CD1c-positive myeloid dendritic cell (primary cell): ENCODE data around the gene ACHE.
A peak's percentile ranks its signal among the peaks of the same experiment; 100 is the strongest.
"Not testable (repeated sequence)": the region's sequence is repeated elsewhere in the genome, so short reads cannot be mapped to it uniquely, and the experiment has no call there.

Source experiments
- DNase-seq: peaks from one replicate; pipeline ENCODE4 v3.0.0-alpha.2; 2016; ENCODE audit errors: extremely low spot score

Gene ACHE

DNA sequence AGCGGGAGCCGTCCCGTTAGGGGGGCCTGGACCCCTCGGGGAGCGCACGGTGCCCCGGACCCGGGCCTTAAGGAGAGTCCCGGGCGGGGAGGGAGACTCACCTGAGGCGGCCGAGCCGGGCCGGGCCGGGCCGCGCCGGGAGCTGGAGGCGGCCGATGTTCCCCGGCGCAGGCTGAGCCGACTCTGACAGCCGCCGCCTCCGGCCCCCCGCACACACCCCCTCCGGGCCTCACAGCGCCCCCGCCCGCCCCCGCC is at the start of gene ACHE:
ACHE (minus strand) TSS at position 188 of the 255 bp plus-strand sequence. CDS start 1,656 bp downstream, outside the sequence.
- DNase-seq = no peak

DNA sequence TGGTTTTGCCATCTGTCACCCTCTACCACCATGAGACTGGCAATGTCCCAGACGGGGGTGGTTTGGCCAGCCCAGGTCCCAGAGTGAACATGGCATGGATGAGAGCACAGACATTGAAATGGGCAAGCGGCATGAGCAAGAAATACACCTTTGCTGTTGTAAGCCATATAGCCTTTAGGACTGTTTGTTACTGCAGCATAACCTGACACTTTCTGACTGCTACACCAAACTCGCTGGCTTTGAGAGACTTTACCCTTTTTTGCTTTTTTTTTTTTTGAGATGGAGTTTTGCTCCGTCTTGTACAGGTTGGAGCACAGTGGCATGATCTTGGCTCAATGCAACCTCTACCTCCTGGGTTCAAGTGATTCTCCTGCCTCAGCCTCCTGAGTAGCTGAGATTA is 48.5 kb upstream of the ACHE start:
- DNase-seq = no peak

DNA sequence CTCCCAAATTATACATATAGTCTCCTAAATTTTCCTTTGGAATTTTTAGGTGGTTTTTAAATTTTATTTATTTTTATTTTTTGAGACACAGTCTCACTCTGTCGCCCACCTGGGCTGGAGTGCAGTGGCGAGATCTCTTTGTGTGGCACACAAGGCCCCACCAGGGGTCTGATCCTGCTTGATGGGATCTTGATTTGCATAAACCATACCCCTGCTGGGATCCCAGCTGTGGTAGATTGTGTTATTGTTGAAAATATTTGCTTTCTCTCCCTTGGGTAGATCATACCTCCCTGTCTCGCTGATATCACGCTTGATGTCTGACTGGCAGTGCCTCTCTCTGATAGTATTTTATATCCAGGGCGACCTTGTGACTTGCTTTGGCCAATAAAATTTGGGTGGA is 48.0 kb upstream of the ACHE start:
- no peak for DNase-seq

- no peak for DNase-seq
Measured at GRCh38 chr7:100942045-100942774, 46.5 kb upstream of the ACHE start.

GRCh38 chr7:100936167-100936566 is 40.5 kb upstream of the ACHE start:
- not testable (repeated sequence) for DNase-seq

- not testable (repeated sequence) for DNase-seq
Measured at GRCh38 chr7:100935381-100935780, 39.7 kb upstream of the ACHE start.

GRCh38 chr7:100933734-100934133 is 38.0 kb upstream of the ACHE start:
- DNase-seq = no peak

- DNase-seq = no peak
Measured at GRCh38 chr7:100929808-100930174, 34.1 kb upstream of the ACHE start.

DNA sequence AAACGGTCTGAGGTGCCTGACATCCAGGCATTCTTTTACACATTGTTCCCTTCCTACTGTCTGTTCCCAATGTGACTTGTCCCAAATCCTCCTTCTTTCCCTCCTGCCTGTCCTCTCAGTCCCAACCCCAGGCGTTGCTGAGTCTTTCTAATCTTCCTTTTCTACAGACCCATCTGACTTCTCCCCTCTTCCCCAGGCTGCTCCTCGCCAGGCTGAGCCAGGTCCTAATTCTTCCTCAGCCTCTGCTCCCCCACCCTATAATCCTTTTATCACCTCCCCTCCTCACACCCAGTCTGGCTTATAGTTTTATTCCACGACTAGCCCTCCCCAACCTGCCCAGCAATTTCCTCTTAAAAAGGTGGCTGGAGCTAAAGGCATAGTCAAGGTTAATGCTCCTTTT is 27.9 kb upstream of the ACHE start:
- DNase-seq = not testable (repeated sequence)

GRCh38 chr7:100921039-100921438 is 25.4 kb upstream of the ACHE start:
- DNase-seq = no peak

DNA sequence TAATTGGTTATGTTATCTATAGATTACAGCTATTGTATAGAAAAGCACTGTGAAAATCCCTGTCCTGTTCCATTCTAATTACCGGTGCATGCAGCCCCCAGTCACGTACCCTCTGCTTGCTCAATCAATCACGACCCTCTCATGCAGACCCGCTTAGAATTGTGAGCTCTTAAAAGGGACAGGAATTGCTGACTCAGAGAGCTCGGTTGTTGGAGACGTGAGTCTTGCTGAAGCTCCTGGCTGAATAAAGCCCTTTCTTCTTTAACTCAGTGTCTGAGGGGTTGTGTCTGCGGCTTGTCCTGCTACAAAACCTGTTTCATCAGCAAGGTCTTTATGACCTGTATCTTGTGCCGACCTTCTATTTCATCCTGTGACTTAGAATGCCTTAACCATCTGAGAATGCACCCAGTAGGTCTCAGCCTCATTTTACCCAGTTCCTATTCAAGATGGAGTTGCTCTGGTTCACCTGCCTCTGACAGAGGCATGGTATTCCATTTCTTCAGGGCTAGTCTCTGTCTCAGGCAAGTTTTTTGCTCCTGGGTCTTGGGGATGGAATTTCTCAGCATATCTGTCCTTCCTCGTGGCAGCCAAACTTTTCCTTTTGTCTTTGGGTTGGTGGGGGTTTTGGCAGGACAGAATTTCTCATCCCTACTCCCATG is 24.2 kb upstream of the ACHE start:
- not testable (repeated sequence) for DNase-seq

GRCh38 chr7:100919335-100919734 is 23.6 kb upstream of the ACHE start:
- not testable (repeated sequence) for DNase-seq

- DNase-seq = peak; percentile 57
Measured at GRCh38 chr7:100914879-100915447, 19.3 kb upstream of the ACHE start.

DNA sequence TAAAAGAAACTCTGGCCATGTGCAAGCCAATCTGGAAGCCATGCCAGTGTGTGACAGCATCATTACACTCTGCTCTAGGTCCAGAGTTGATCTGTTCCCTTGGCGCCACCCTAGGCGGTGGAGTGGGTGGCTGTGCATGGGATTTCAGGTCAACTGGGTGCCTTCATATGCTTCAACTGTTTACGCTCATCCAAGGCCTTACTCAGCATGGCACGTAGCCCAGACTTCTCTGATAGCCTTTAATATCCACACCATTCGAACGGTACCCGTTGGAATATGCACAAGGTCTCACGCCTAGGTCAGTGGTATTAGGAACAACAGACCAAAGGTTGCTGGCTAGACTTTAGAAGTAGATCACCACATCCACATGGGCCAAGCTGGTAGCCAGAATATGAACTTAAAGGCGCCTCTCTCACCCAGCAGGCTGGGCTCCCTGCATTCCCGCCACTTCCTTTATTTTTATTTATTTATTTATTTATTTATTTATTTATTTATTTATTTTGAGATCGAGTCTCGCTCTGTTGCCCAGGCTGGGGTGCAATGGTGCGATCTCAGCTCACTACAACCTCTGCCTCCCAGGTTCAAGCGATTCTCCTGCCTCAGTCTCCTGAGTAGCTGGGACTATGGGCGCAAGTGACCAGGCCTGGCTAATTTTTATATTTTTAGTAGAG is 18.7 kb upstream of the ACHE start:
- no peak for DNase-seq

DNA sequence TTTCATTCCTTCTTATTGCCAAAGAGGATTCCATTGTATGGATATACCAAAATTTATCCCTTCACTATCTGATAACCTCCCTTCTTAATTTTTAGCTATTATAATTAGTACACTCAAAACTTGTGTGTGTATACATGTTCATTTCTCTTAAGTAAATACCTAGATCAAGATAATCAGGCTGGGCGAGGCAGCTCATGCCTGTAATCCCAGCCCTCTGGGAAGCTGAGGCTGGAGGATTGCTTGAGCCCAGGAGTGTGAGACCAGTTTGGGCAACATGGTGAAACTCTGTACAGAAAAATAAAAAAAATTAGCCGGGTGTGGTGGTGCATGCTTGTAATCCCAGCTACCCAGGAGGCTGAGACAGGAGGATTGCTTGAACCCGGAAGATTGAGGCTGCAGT is 15.8 kb upstream of the ACHE start:
- DNase-seq = no peak

DNA sequence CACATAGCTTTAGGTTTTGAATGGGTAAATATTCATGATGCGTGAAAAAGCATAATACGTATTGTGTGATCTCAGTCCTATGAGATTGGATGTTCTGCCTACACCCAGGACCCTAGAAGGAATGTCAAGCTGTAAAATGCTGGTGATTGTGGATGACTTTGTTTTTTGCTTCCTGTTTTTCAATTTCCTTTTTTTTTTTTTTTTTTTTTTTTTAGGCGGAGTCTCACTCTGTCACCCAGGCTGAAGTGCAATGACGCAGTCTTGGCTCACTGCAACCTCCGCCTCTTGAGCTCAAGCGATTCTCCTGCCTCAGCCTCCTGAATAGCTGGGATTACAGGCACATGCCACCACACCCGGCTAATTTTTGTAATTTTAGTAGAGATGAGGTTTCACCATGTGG is 14.8 kb upstream of the ACHE start:
- peak; percentile 82 for DNase-seq

DNA sequence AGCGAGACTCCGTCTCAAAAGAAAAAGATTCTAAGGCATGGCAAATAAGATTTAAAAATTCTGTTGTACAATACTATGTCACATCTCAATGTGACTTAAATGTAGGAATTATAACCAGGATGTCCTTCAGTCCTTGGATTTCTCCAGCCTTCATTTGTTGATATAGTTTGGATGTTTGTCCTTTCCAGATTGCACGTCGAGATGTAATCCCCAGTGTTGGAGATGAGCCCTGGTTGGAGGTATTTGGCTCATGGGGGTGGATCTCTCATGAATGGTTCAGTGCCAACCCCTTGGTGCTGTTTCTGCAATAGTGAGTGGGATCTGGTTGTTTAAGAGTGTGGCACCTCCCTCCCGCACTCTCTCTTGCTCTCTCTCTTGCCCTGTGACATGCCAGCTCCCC is 12.8 kb upstream of the ACHE start:
- DNase-seq = no peak

- DNase-seq = no peak
Measured at GRCh38 chr7:100902638-100903037, 7.0 kb upstream of the ACHE start.

GRCh38 chr7:100901921-100902332 is 6.2 kb upstream of the ACHE start:
- no peak for DNase-seq

DNA sequence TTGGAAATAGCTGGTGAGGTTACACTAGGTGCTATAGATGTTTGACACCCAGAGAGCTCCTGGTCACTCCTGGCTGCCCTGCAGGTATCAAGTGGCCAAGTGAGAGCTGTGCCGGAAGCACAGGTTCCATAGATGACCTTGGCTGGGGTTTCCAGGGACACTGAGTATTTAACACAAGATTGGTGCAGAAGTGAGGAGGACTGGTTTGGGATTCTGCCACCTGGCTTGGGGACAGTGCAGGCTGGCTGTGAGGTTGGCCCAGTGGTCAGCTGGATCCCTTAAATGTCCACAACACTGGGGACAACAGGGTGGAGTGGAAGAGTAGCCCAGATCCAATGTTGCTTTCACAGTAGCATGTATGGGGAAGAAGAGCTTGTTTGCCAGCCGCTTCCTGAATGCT is 5.3 kb upstream of the ACHE start:
- no peak for DNase-seq

DNA sequence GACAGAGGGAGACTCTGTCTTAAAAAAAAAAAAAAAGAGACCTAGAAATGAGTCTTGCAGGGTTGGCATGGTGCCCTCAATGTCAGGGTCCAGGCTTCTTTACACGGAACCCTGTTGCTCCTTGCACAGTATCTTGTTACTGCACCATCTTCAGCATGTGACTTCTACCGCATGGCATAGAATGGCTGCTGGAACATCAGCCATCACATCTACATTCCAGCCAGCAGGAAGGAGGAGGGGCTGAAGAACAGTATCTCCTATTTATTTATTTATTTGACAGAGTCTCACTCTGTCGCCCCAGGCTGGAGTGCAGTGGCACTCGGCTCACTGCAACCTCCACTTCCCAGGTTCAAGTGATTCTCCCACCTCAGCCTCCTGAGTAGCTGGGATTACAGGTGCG is 3.7 kb upstream of the ACHE start:
- DNase-seq = no peak

GRCh38 chr7:100897772-100898454 is 2.2 kb upstream of the ACHE start:
- DNase-seq = no peak
